Sigmoid colon (tissue), 4 donors: ENCODE data around the gene DCLK3.

Source experiments
- CTCF ChIP-seq, 4 experiments: fragments of 450-650 bp in 3 of 4; fragments of 200-600 bp in 1 of 4; IDR thresholded peaks; one replicate each; pipeline ENCODE4 v1.5.1; 2016 to 2019; ENCODE audit warnings: antibody characterized with exemption in 4 of 4, mild to moderate bottlenecking in 3 of 4, moderate library complexity in 2 of 4
- EP300 ChIP-seq, 4 donors: sonication (generic); formaldehyde crosslinking; IDR thresholded peaks; one replicate each; pipeline ENCODE4 v1.6.1; 2017; ENCODE audit warnings: antibody characterized with exemption in 4 of 4
- POLR2A ChIP-seq, 2 donors: fragments of 450-650 bp; IDR thresholded peaks; one replicate each; pipeline ENCODE4 v1.6.1; 2016; ENCODE audit warnings: antibody characterized with exemption in 2 of 2, mild to moderate bottlenecking in 2 of 2, moderate library complexity in 2 of 2
- POLR2AphosphoS5 ChIP-seq, 4 donors: sonication (generic); formaldehyde crosslinking; IDR thresholded peaks; one replicate each; pipeline ENCODE4 v1.6.1; 2017; ENCODE audit warnings: antibody characterized with exemption in 4 of 4

DNA sequence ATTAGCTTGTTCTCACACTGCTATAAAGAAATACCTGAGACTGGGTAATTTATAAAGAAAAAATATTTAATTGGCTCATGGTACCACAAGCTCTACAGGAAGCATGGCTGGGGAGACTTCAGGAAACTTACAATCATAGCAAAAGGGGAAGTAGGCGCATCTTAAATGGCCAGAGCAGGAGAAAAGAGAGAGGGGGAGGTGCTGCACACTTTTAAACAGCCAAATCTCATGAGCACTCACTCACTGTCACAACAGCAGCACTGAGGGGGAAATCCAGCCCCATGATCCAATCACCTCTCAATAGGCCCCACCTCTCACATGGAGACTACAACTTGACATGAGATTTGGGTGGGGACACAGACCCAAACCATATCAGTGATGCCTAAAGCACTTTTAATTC lies 82.5 kb downstream of the DCLK3 start:
- TF ChIP-seq CTCF (IDR thresholded peaks at IDR 0.05) (no peak), EP300 (IDR thresholded peaks at IDR 0.05) (no peak), POLR2AphosphoS5 (IDR thresholded peaks at IDR 0.05) (no peak), POLR2A (IDR thresholded peaks at IDR 0.05) (no peak)
